AG09309 (cell line): Measurements from ENCODE around the gene IGFL2.

Experiments used
- DNase-seq: peaks from one replicate; pipeline ENCODE4 v3.0.0-alpha.2; 2010; ENCODE audit warnings: low read depth
- H3K4me3 ChIP-seq: 2 replicates; pipeline ENCODE4 v1.5.1; 2011; ENCODE audit warnings: mild to moderate bottlenecking, low read depth, low read length, moderate library complexity; ENCODE audit not compliant: control insufficient read depth
- CTCF ChIP-seq: IDR thresholded peaks from 2 replicates; pipeline ENCODE4 v1.5.1; 2011; ENCODE audit warnings: mild to moderate bottlenecking, low read depth, low read length, inconsistent platforms; ENCODE audit not compliant: insufficient read depth, control insufficient read depth; ENCODE audit errors: missing control alignments

IGFL2 gene

GRCh38 chr19:46201454-46202310 is 53.6 kb downstream of the IGFL2 start:
- no peak for TF ChIP-seq CTCF
- no peak overlapping the region for H3K4me3 ChIP-seq
- no peak for DNase-seq

DNA sequence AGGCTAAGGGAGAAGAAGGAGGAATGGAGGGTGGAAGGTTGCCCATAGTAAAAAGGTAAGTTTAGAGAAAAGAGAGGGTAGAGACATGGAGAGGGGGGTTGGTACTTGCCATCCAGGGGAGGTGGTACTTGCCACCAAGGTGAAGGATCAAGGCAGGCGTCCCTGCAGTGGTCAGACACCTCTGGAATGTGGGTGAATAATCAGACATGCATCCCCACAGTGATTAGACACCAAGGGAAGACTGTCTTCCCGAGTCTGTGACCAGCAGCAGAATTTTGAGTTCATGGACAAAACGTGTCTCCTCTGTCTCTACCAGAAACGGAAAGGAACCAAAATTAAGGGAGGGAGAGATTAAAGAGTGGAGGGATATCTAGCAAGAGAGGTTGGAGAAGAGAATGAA is 54.4 kb downstream of the IGFL2 start:
- TF ChIP-seq CTCF = no peak
- no peak overlapping the region for H3K4me3 ChIP-seq
- DNase-seq = no peak

DNA sequence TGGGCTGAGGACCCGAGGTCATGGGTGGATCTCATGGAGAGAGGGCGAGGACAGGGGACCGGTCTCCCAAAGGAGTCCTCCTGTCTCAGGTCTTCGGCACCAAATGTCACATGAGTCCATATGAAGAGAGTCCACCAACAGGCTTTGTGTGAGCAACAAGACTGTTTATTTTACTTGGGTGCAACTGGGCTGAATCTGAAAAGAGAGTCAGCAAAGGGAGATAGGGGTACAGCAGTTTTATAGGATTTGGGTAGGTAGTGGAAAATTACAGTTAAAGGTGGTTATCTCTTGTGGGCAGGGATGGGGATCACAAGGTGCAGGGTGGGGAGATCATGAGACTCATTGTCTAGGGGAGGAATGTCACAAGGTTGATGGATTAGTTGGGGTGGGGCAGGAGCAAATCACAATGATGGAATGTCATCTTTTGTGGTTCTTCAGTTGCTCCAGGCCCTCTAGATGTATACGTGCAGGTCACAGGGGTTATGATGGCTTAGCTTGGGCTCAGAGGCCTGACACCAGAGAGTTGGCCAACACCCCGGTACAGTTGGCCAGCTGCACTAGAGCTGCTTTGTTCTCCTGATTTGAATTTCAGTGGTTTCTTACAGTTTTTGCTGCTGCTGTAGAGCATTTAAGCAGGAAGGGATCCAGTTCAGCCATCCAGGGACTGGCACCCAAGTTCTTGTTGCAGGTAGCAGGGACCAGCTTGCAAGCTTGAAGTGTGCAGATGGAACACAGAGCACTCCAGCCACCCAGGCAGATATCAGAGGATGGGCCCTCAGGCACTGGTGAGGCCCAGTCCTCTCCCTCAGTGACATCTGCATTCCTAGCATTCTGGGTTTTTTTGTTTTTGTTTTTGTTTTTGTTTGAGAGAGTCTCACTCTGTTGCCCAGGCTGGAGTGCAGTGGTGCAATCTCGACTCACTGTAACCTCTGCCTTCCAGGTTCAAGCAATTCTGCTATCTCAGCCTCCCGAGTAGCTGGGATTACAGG is 55.1 kb downstream of the IGFL2 start:
- no peak overlapping the region for H3K4me3 ChIP-seq
- no peak for TF ChIP-seq CTCF
- no peak for DNase-seq

DNA sequence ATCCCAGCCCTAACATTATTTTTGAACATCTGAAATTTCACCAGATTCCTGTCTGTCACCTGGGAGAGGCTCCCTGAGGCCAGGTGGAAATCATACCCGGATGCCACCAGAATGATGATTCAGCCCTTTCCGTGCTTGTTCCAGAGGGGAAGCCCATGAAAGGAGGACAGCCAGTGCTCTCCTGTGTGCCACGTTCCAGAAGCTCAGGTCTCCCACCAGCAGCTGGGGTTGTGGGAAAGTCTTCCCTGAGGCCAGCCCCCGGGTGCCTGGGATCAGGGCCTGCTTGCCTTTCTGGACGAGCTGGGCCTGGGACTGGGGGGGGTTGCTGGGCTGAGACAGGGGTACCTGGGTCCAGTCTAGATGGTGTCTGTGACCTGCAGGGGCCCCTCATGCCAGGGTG is 56.0 kb downstream of the IGFL2 start:
- no peak for DNase-seq
- no peak for TF ChIP-seq CTCF
- H3K4me3 ChIP-seq = no peak overlapping the region

DNA sequence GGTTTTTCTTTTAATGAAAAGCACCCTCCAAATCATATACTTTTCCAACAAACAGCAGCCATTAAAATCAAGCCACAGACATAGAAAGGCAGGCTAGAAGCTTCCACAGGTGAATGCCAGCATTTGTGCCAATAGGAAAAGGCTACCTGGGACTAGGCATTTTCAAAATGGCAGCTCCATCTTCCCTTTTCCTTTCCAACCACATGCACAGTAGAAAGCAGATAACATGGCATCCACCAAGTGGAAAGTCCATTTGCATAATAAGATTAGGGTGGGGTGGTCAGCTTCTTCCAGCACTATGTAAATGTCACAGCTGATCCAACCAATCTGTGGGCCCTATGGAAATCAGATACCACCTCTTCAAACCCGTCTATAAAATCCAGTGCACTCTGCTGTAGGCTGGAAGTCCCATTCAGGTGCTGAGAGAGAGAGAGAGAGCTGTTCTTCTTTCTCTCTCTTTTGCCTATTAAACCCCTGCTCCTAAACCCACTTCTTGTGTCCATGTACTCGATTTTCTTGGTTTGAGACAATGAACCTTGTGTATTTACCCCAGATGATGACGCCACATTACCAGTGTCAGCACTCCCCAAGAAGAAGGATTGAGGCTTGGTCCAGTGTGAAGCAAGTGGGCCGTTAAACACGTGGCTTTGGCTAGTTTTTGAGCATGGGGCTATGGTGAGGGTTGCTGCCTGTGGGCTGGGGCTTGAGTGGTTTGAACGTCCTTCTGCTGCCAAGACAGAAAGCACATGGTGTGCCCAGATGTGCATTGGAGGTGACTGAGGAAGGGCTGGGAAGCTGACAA is 57.3 kb downstream of the IGFL2 start:
- no peak overlapping the region for H3K4me3 ChIP-seq
- TF ChIP-seq CTCF = no peak
- DNase-seq = no peak

DNA sequence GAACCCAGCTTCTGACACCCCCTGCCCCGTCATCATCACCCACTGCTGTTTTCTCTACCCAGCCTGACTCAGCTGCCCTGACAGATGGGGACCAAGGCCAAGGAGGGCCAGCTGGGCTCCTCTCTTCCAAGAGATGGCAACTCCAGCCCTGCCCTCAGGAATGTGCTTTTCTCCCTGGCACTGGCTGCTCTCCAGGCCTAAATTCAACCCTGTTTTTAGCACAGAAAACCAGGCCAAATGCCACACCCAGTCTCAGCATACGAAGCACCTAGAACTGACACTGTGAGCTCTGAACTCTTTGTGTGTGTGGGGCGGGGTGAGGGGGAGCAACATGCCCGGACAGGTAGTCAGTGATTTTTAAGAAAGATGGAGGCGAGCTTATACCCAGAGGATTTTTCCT is 58.1 kb downstream of the IGFL2 start:
- TF ChIP-seq CTCF = no peak
- no peak for DNase-seq
- H3K4me3 ChIP-seq = no peak overlapping the region
